ENCODE results near the gene MAPK8. TPM values are rescaled to one million over a fixed set of nuclear protein-coding genes. Genes with fewer than 3 reads are reported as not detected.

The MAPK8 gene
- total and polyA plus RNA-seq, 4 donors, result 9.1 to 142 (median 24.2) TPM

DNA sequence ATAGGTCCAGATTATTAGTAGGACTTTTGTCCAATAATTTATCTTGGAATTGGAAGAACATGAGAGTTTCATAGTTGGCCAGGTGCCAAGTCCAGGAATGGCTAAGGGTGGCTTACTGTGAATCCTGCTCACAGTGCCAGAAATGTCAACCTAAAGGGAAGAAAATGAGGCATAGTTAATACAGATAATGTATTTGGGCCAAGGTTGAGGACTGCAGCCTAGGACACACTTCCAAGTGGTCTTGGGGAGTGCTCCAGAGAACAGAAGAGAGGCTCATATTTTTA is 78.2 kb downstream of the MAPK8 start:
- Histone ChIP-seq H3K27me3 (ENCODE audit: control insufficient read depth in 3 of 3, insufficient read depth in 3 of 3, low read length in 2 of 3) (no peaks in the 10 kb centered on the region), H3K27ac (ENCODE audit: low read depth in 1 of 2, low read length in 1 of 2) (no peak overlapping the region), H3K9ac (ENCODE audit: insufficient read depth in 1 of 2, low read length in 2 of 2) (no peak overlapping the region), H3K36me3 (ENCODE audit: control insufficient read depth in 4 of 4, insufficient read depth in 4 of 4, low read length in 4 of 4) (no peaks in the 10 kb centered on the region), H3K4me1 (ENCODE audit: control insufficient read depth in 5 of 5, insufficient read depth in 5 of 5, low read length in 5 of 5) (peaks cover 0 to 8% (median 0%) of the 10 kb centered on the region in 5 donors), H3K9me3 (ENCODE audit: control insufficient read depth in 4 of 4, insufficient read depth in 3 of 4, low read length in 3 of 4) (peaks cover 0 to 4% (median 1%) of the 10 kb centered on the region in 4 donors), H3K4me3 (no peak overlapping the region)
- ATAC-seq (ENCODE audit: insufficient read depth, low FRiP score) (no peak), DNase-seq (peak in 2 of 3 donors; percentile 35 to 37)
- TF ChIP-seq, protein P1, sequence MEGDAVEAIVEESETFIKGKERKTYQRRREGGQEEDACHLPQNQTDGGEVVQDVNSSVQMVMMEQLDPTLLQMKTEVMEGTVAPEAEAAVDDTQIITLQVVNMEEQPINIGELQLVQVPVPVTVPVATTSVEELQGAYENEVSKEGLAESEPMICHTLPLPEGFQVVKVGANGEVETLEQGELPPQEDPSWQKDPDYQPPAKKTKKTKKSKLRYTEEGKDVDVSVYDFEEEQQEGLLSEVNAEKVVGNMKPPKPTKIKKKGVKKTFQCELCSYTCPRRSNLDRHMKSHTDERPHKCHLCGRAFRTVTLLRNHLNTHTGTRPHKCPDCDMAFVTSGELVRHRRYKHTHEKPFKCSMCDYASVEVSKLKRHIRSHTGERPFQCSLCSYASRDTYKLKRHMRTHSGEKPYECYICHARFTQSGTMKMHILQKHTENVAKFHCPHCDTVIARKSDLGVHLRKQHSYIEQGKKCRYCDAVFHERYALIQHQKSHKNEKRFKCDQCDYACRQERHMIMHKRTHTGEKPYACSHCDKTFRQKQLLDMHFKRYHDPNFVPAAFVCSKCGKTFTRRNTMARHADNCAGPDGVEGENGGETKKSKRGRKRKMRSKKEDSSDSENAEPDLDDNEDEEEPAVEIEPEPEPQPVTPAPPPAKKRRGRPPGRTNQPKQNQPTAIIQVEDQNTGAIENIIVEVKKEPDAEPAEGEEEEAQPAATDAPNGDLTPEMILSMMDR (IDR thresholded peaks at IDR 0.05; ENCODE audit: control extremely low read depth, extremely low read depth), result no peak

DNA sequence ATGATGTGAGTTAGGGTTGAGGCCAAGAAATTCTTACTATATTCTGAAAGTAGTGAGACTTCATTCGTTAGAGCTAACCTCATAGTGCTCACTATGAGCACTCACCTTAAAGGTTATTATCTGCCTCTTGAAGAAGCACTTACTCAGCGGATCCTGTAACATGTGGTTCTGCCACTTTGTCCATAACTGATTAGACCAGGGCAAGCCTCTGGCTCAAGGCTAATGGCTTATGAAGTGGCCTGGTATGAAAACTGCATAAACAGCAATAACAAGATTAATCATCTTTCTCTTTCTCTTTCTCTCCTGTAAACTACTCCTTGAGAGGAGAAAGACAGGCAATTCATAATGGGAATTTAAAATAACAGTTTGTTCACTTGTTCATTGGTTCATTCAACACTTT is 82.8 kb downstream of the MAPK8 start:
- TF ChIP-seq, protein P1 (IDR thresholded peaks at IDR 0.05; ENCODE audit: control extremely low read depth, extremely low read depth), result no peak
- no peaks in the 10 kb centered on the region for H3K36me3 ChIP-seq (ENCODE audit: control insufficient read depth in 4 of 4, insufficient read depth in 4 of 4, low read length in 4 of 4)
- H3K4me1 ChIP-seq (ENCODE audit: control insufficient read depth in 5 of 5, insufficient read depth in 5 of 5, low read length in 5 of 5), result peaks cover 0 to 24% (median 2%) of the 10 kb centered on the region in 5 donors
- no peak for DNase-seq
- no peak overlapping the region for H3K9ac ChIP-seq (ENCODE audit: insufficient read depth in 1 of 2, low read length in 2 of 2)
- H3K27me3 ChIP-seq (ENCODE audit: control insufficient read depth in 3 of 3, insufficient read depth in 3 of 3, low read length in 2 of 3), result no peaks in the 10 kb centered on the region
- no peak overlapping the region for H3K4me3 ChIP-seq
- peak; percentile 66 for ATAC-seq (ENCODE audit: insufficient read depth, low FRiP score)
- 68 to 94% methylated on average over 2 of the region's 2 CpGs for WGBS, 2 donors
- no peak overlapping the region for H3K27ac ChIP-seq (ENCODE audit: low read depth in 1 of 2, low read length in 1 of 2)
- no peaks in the 10 kb centered on the region for H3K9me3 ChIP-seq (ENCODE audit: control insufficient read depth in 4 of 4, insufficient read depth in 3 of 4, low read length in 3 of 4)

DNA sequence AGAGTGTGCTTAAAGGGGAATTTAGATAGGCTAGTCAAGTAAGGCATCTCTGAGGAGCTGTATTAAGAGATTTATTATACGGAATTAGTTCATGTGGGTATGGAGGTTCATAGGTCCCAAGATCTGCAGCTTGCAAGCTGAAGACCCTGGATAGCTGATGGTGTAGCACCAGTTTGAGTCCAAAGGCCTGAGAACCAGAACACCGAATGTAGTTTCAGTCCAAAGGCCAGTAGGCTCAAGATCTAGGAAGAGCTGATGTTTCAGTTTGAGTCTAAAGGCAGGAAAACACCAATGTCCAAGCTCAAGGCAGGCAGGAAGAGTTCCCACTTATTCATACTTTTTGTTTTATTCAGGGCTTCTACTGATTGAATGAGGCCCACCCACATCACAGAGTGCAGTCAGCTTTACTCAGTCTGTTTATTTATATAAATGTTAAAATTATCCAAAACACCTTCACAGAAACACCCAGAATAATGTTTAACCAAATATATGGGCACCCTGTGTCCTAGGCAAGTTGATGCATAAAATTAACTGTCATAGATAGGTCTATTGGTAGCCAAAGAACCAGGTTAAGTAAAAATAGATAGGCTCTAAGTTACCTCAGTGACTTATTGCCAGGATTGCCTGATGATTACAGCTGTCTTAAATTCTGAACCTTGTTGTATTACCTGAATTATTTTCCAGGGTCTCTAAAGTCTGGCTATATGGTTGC is 83.5 kb downstream of the MAPK8 start:
- H3K9ac ChIP-seq (ENCODE audit: insufficient read depth in 1 of 2, low read length in 2 of 2), result no peak overlapping the region
- no peaks in the 10 kb centered on the region for H3K9me3 ChIP-seq (ENCODE audit: control insufficient read depth in 4 of 4, insufficient read depth in 3 of 4, low read length in 3 of 4)
- TF ChIP-seq, protein P1 (IDR thresholded peaks at IDR 0.05; ENCODE audit: control extremely low read depth, extremely low read depth), result no peak
- H3K4me1 ChIP-seq (ENCODE audit: control insufficient read depth in 5 of 5, insufficient read depth in 5 of 5, low read length in 5 of 5), result peaks cover 0 to 21% (median 0%) of the 10 kb centered on the region in 5 donors
- H3K36me3 ChIP-seq (ENCODE audit: control insufficient read depth in 4 of 4, insufficient read depth in 4 of 4, low read length in 4 of 4), result no peaks in the 10 kb centered on the region
- H3K27ac ChIP-seq (ENCODE audit: low read depth in 1 of 2, low read length in 1 of 2), result no peak overlapping the region
- H3K27me3 ChIP-seq (ENCODE audit: control insufficient read depth in 3 of 3, insufficient read depth in 3 of 3, low read length in 2 of 3), result no peaks in the 10 kb centered on the region
- DNase-seq (no peak), ATAC-seq (ENCODE audit: insufficient read depth, low FRiP score) (no peak)
- 91 to 95% methylated on average over 2 of the region's 2 CpGs for WGBS, 2 donors
- no peak overlapping the region for H3K4me3 ChIP-seq

DNA sequence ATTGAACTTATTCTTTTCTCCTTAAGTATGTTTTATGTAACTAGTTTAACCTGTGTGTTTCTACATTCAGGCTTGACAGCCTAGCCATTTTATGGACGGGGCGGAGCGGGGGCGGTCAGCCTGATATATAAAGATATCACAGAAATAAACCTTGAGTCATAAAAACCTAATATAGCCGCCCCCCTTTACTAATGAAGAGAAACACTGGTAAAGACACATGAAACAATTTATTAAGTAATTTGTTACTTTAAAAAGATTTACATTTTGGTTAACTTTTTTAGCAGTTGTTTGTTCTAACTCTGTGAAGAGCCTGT is 84.0 kb downstream of the MAPK8 start:
- no peak for DNase-seq
- H3K27ac ChIP-seq (ENCODE audit: low read depth in 1 of 2, low read length in 1 of 2), result no peak overlapping the region
- no peak for ATAC-seq (ENCODE audit: insufficient read depth, low FRiP score)
- no peak overlapping the region for H3K4me3 ChIP-seq
- no peak overlapping the region for H3K9ac ChIP-seq (ENCODE audit: insufficient read depth in 1 of 2, low read length in 2 of 2)
- H3K4me1 ChIP-seq (ENCODE audit: control insufficient read depth in 5 of 5, insufficient read depth in 5 of 5, low read length in 5 of 5), result peaks cover 0 to 21% (median 0%) of the 10 kb centered on the region in 5 donors
- TF ChIP-seq, protein P1 (IDR thresholded peaks at IDR 0.05; ENCODE audit: control extremely low read depth, extremely low read depth), result no peak
- H3K27me3 ChIP-seq (ENCODE audit: control insufficient read depth in 3 of 3, insufficient read depth in 3 of 3, low read length in 2 of 3), result no peaks in the 10 kb centered on the region
- no peaks in the 10 kb centered on the region for H3K36me3 ChIP-seq (ENCODE audit: control insufficient read depth in 4 of 4, insufficient read depth in 4 of 4, low read length in 4 of 4)
- H3K9me3 ChIP-seq (ENCODE audit: control insufficient read depth in 4 of 4, insufficient read depth in 3 of 4, low read length in 3 of 4), result no peaks in the 10 kb centered on the region
- 96 to 97% methylated on average over 5 of the region's 5 CpGs for WGBS, 2 donors
